ENCODE results near the gene APC.

Gene APC

GRCh38 chr5:112824197-112824596 is 86.5 kb downstream of the APC start:
- TF ChIP-seq FOXP2 (optimal IDR thresholded peaks at IDR 0.05; ENCODE audit: control extremely low read depth, extremely low read length, insufficient read depth) (no peak), EZH2 (IDR thresholded peaks at IDR 0.05) (no peak), POLR2AphosphoS5 (IDR thresholded peaks at IDR 0.05; ENCODE audit: borderline replicate concordance, low read depth, low read length) (no peak)
- Histone ChIP-seq H3K27ac (no peak overlapping the region), H3K4me3 (no peak overlapping the region), H3K9ac (ENCODE audit: insufficient read length) (no peak overlapping the region), H3K36me3 (ENCODE audit: insufficient read depth, low read length) (peaks cover 13% of the 10 kb centered on the region), H3K9me3 (ENCODE audit: low read depth, low read length) (no peaks in the 10 kb centered on the region)
- DNase-seq (ENCODE audit: low read depth, low spot score): no peak

DNA sequence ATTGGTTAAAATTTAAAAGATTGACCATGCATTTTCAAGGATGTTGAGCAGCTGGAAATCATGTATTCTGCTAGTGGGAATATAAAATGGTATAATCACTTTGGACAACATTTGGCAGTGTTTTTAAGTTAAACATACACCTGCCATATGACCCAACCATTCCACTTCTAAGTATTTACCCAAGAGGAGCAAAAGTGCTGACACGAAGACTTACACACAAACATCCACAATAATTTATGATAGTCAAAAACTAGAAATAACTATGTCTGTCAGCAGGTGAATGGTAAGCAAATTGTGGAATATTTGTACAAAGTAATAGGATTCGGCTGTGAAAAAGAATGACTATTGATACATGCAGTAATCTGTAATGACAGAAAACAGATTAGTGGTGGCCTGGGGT is 92.7 kb downstream of the APC start:
- no peak for DNase-seq (ENCODE audit: low read depth, low spot score)
- Histone ChIP-seq H3K9me3 (ENCODE audit: low read depth, low read length) (no peaks in the 10 kb centered on the region), H3K9ac (ENCODE audit: insufficient read length) (no peak overlapping the region), H3K27ac (no peak overlapping the region), H3K36me3 (ENCODE audit: insufficient read depth, low read length) (peaks cover 9% of the 10 kb centered on the region), H3K4me3 (no peak overlapping the region)
- TF ChIP-seq POLR2AphosphoS5 (IDR thresholded peaks at IDR 0.05; ENCODE audit: borderline replicate concordance, low read depth, low read length): no peak
- no peak for TF ChIP-seq FOXP2 (optimal IDR thresholded peaks at IDR 0.05; ENCODE audit: control extremely low read depth, extremely low read length, insufficient read depth)
- no peak for TF ChIP-seq EZH2 (IDR thresholded peaks at IDR 0.05)

GRCh38 chr5:112833971-112834370 is 96.3 kb downstream of the APC start:
- peaks cover 19% of the 10 kb centered on the region for H3K36me3 ChIP-seq (ENCODE audit: insufficient read depth, low read length)
- no peak overlapping the region for H3K9ac ChIP-seq (ENCODE audit: insufficient read length)

DNA sequence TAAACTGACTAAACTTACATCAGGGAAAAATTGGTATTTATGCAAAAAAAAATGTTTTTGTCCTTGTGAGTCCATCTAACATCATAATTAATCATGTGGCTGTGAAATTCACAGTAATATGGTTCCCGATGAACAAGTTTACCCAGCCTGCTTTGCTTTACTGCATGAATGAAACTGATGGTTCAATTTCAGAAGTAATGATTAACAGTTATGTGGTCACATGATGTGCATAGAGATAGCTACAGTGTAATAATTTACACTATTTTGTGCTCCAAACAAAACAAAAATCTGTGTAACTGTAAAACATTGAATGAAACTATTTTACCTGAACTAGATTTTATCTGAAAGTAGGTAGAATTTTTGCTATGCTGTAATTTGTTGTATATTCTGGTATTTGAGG is 106.8 kb downstream of the APC start:
- Histone ChIP-seq H3K9me3 (ENCODE audit: low read depth, low read length) (no peaks in the 10 kb centered on the region), H3K27ac (no peak overlapping the region), H3K4me3 (no peak overlapping the region), H3K36me3 (ENCODE audit: insufficient read depth, low read length) (peaks cover 6% of the 10 kb centered on the region; the same call in 1 of the 2 replicates), H3K9ac (ENCODE audit: insufficient read length) (no peak overlapping the region)
- no peak for TF ChIP-seq POLR2AphosphoS5 (IDR thresholded peaks at IDR 0.05; ENCODE audit: borderline replicate concordance, low read depth, low read length)
- TF ChIP-seq FOXP2 (optimal IDR thresholded peaks at IDR 0.05; ENCODE audit: control extremely low read depth, extremely low read length, insufficient read depth): no peak
- no peak for TF ChIP-seq EZH2 (IDR thresholded peaks at IDR 0.05)
- DNase-seq (ENCODE audit: low read depth, low spot score): no peak

More at GRCh38 chr5:112833971-112834370, 96.3 kb downstream of the APC start:
- no peak for DNase-seq (ENCODE audit: low read depth, low spot score)
- TF ChIP-seq EZH2 (IDR thresholded peaks at IDR 0.05) (no peak), FOXP2 (optimal IDR thresholded peaks at IDR 0.05; ENCODE audit: control extremely low read depth, extremely low read length, insufficient read depth) (no peak), POLR2AphosphoS5 (IDR thresholded peaks at IDR 0.05; ENCODE audit: borderline replicate concordance, low read depth, low read length) (no peak)
- H3K4me3 ChIP-seq: no peak overlapping the region
- H3K9me3 ChIP-seq (ENCODE audit: low read depth, low read length): no peaks in the 10 kb centered on the region
- H3K27ac ChIP-seq: no peak overlapping the region

DNA sequence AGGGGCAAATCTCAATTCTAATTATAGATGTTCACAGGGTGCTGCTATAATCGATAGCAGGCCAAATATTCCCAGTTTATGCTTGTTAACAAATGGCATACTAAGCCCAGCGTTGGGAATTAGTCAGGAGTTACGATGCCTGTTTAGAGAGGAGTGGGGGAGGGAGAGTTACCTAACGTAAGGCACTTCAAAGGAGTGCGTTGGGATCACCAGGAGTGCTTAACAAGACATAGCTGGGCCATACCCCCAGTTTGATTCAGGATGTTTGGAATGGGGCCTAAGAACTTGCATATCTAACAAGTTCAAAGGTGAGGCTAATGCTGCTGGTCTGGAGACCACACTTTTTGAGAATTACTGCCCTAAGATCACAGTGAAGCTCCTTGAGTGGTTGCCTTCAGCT is 108.9 kb downstream of the APC start:
- Histone ChIP-seq H3K9ac (ENCODE audit: insufficient read length) (no peak overlapping the region), H3K36me3 (ENCODE audit: insufficient read depth, low read length) (no peaks in the 10 kb centered on the region), H3K27ac (no peak overlapping the region), H3K4me3 (no peak overlapping the region), H3K9me3 (ENCODE audit: low read depth, low read length) (no peaks in the 10 kb centered on the region)
- TF ChIP-seq FOXP2 (optimal IDR thresholded peaks at IDR 0.05; ENCODE audit: control extremely low read depth, extremely low read length, insufficient read depth) (no peak), POLR2AphosphoS5 (IDR thresholded peaks at IDR 0.05; ENCODE audit: borderline replicate concordance, low read depth, low read length) (no peak), EZH2 (IDR thresholded peaks at IDR 0.05) (no peak)
- DNase-seq (ENCODE audit: low read depth, low spot score): no peak

DNA sequence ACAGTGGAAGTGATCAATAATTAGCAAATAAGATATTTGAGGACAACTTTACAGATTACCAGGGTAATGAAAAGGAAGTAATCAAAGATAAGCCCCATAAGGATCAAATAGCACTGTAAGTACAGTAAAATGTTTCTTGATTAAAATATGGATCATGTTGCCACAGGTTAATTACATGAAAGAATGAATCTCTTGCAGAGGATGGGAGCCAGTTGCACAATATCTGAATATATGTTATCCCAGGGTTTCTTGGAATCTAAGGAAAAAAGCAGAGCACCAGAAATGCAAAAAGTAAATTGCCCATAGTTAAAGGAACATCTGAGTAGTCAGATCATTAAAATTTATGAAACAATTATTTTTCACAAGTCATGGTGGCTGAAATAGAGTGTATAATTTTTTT is 109.6 kb downstream of the APC start:
- Histone ChIP-seq H3K4me3 (no peak overlapping the region), H3K27ac (no peak overlapping the region), H3K9ac (ENCODE audit: insufficient read length) (no peak overlapping the region), H3K9me3 (ENCODE audit: low read depth, low read length) (no peaks in the 10 kb centered on the region), H3K36me3 (ENCODE audit: insufficient read depth, low read length) (no peaks in the 10 kb centered on the region)
- DNase-seq (ENCODE audit: low read depth, low spot score): no peak
- no peak for TF ChIP-seq EZH2 (IDR thresholded peaks at IDR 0.05)
- no peak for TF ChIP-seq FOXP2 (optimal IDR thresholded peaks at IDR 0.05; ENCODE audit: control extremely low read depth, extremely low read length, insufficient read depth)
- TF ChIP-seq POLR2AphosphoS5 (IDR thresholded peaks at IDR 0.05; ENCODE audit: borderline replicate concordance, low read depth, low read length): no peak

DNA sequence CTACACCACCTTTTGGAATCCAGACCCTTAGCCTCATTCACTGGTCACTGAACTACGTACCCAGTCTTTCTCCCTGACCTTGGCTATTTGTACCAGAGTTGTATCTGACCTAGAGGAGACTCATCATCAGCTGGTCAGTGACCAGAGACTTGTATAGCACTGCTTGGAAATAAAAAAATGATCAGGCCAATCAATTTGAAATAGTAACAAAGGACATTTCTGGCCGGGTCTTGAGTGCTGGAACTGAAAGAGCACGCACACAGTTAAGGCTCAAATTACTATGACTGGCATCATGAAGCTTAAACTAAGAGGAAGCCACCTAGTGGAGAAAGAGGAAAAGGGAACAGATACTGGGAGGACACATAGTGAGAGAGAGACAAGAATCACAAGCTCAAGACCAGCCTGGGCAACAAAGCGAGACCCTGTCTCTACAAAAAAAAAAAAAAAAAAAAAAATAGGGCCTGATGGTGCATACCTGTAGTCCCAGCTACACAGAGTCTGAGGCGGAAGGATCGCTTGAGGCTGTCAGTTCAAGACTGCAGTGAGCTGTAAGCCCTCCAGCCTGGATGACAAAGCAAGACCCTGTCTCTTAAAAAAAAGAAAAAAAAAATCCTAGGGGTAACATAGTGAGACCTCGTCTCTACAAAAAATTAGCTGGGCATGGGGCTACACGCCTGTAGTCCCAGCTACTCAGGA is 110.6 kb downstream of the APC start:
- peak overlapping the region; percentile 49 for H3K4me3 ChIP-seq
- H3K36me3 ChIP-seq (ENCODE audit: insufficient read depth, low read length): no peaks in the 10 kb centered on the region
- peak; percentile 37 for DNase-seq (ENCODE audit: low read depth, low spot score)
- H3K9ac ChIP-seq (ENCODE audit: insufficient read length): no peak overlapping the region
- no peak overlapping the region for H3K27ac ChIP-seq
- H3K9me3 ChIP-seq (ENCODE audit: low read depth, low read length): no peaks in the 10 kb centered on the region
- TF ChIP-seq FOXP2 (optimal IDR thresholded peaks at IDR 0.05; ENCODE audit: control extremely low read depth, extremely low read length, insufficient read depth) (no peak), POLR2AphosphoS5 (IDR thresholded peaks at IDR 0.05; ENCODE audit: borderline replicate concordance, low read depth, low read length) (no peak), EZH2 (IDR thresholded peaks at IDR 0.05) (no peak)

DNA sequence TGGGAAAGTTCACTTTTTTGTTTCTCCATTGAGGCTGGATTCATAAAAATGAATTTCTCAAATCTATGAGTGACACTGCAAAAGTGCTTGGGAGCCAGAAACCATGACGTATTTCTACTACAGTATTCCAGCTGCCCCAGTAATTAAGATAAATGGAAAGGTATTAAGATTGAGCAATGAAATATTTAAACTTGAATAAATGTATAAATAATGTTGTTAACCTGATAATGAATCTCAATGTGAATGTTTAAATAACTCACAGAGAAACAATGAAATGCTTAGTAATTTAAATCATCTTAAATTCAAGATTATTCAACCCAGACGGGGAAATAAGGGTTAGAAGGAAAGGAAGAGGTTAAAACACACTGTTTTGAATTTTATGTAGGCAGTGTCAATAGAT is 112.2 kb downstream of the APC start:
- H3K36me3 ChIP-seq (ENCODE audit: insufficient read depth, low read length): no peaks in the 10 kb centered on the region
- H3K27ac ChIP-seq: no peak overlapping the region
- H3K9me3 ChIP-seq (ENCODE audit: low read depth, low read length): no peaks in the 10 kb centered on the region
- H3K4me3 ChIP-seq: no peak overlapping the region
- no peak overlapping the region for H3K9ac ChIP-seq (ENCODE audit: insufficient read length)
- TF ChIP-seq POLR2AphosphoS5 (IDR thresholded peaks at IDR 0.05; ENCODE audit: borderline replicate concordance, low read depth, low read length) (no peak), EZH2 (IDR thresholded peaks at IDR 0.05) (no peak), FOXP2 (optimal IDR thresholded peaks at IDR 0.05; ENCODE audit: control extremely low read depth, extremely low read length, insufficient read depth) (no peak)
- DNase-seq (ENCODE audit: low read depth, low spot score): no peak

- Histone ChIP-seq H3K9ac (ENCODE audit: insufficient read length) (no peak overlapping the region), H3K4me3 (no peak overlapping the region), H3K36me3 (ENCODE audit: insufficient read depth, low read length) (no peaks in the 10 kb centered on the region), H3K27ac (no peak overlapping the region), H3K9me3 (ENCODE audit: low read depth, low read length) (no peaks in the 10 kb centered on the region)
- TF ChIP-seq POLR2AphosphoS5 (IDR thresholded peaks at IDR 0.05; ENCODE audit: borderline replicate concordance, low read depth, low read length) (no peak), EZH2 (IDR thresholded peaks at IDR 0.05) (no peak), FOXP2 (optimal IDR thresholded peaks at IDR 0.05; ENCODE audit: control extremely low read depth, extremely low read length, insufficient read depth) (no peak)
- no peak for DNase-seq (ENCODE audit: low read depth, low spot score)
Observed at GRCh38 chr5:112854651-112855050, 117.0 kb downstream of the APC start.

Measured in SK-N-MC (cell line).